Fibroblast of mammary gland (primary cell): ENCODE measurements around the gene DCAF5.

Experiments used
- DNase-seq: peaks from one replicate; pipeline ENCODE4 v3.0.0-alpha.2; 2010; ENCODE audit warnings: low read depth
- H3K4me3 ChIP-seq: 2 replicates; pipeline ENCODE4 v1.5.1; 2011; ENCODE audit warnings: low read depth, mild to moderate bottlenecking, low read length, moderate library complexity; ENCODE audit not compliant: control insufficient read depth
- CTCF ChIP-seq: conservative IDR thresholded peaks from 2 replicates; pipeline ENCODE4 v1.5.1; 2011; ENCODE audit warnings: low read depth, low read length, inconsistent platforms; ENCODE audit not compliant: control insufficient read depth, insufficient read depth

DCAF5 gene

GRCh38 chr14:69115407-69116185 is 37.3 kb downstream of the DCAF5 start:
- no peak overlapping the region for H3K4me3 ChIP-seq
- TF ChIP-seq CTCF = no peak
- DNase-seq = no peak

- TF ChIP-seq CTCF = no peak
- no peak overlapping the region for H3K4me3 ChIP-seq
- no peak for DNase-seq
Observed at GRCh38 chr14:69114763-69115162, 38.2 kb downstream of the DCAF5 start.

GRCh38 chr14:69108358-69108757 is 44.6 kb downstream of the DCAF5 start:
- no peak for DNase-seq
- TF ChIP-seq CTCF = no peak
- no peak overlapping the region for H3K4me3 ChIP-seq

DNA sequence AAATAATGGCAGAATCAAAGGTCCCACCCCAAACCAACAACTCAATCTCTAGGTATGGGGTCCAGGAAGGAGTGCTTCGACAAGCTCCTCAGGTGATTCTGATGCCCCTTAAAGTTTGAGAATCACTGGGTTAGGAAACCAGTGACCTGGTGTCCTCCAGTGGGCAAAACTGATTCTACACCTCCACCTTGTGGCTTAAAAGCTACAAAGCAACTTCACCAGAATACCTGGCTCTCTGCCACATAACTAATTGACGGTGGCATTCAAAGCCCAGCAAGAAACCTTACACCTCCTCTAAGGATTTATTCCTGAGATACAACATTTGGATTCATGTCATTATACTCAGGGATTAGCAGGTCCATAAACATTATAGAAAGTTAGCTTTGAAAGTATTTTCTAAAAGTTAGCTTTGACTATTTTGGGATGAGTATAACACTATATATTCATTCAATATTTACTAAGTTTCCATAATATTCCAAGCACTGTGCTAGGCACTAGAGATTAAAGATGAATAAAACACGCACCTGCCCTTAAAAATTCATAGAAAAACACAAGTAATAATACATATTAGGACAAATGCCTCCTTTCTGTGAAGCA is 45.4 kb downstream of the DCAF5 start:
- peak; percentile 82 for TF ChIP-seq CTCF
- DNase-seq = peak; percentile 74
- H3K4me3 ChIP-seq = no peak overlapping the region

GRCh38 chr14:69106451-69106850 is 46.5 kb downstream of the DCAF5 start:
- TF ChIP-seq CTCF = no peak
- DNase-seq = no peak
- no peak overlapping the region for H3K4me3 ChIP-seq

DNA sequence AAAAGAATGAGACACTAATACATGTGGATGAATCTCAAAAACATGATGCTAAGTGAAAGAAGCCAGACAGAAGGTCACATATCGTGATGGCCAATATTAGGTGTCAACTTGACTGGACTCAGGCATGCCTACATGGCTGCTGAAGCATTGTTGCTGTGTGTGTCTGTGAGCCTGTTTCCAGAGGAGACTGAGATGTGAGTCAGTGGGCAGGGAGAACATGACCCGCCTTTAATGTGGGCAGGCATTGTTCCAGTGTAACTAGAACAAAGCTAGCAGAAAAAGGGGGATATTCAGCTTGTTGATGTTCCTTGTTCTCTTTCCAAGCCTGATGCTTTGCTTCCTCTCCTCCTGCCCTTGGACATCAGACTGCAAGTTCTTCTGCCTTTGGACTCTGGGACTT is 47.6 kb downstream of the DCAF5 start:
- no peak overlapping the region for H3K4me3 ChIP-seq
- no peak for TF ChIP-seq CTCF
- DNase-seq = peak; percentile 84

GRCh38 chr14:69101331-69101826 is 51.5 kb downstream of the DCAF5 start:
- peak; percentile 86 for TF ChIP-seq CTCF
- peak; percentile 95 for DNase-seq
- no peak overlapping the region for H3K4me3 ChIP-seq
